HG03108 (cell line): ENCODE measurements around the gene GCKR.

Experiments
- ATAC-seq: cut with Tn5 transposase; IDR thresholded peaks from one replicate; pipeline ENCODE4 v1.9.1; 2021; ENCODE audit warnings: moderate library complexity; ENCODE audit not compliant: unreplicated experiment

Gene GCKR

GRCh38 chr2:27569398-27569797 lies 72.8 kb downstream of the GCKR start:
- no peak for ATAC-seq

- no peak for ATAC-seq
Measured at GRCh38 chr2:27571197-27571596, 74.6 kb downstream of the GCKR start.

DNA sequence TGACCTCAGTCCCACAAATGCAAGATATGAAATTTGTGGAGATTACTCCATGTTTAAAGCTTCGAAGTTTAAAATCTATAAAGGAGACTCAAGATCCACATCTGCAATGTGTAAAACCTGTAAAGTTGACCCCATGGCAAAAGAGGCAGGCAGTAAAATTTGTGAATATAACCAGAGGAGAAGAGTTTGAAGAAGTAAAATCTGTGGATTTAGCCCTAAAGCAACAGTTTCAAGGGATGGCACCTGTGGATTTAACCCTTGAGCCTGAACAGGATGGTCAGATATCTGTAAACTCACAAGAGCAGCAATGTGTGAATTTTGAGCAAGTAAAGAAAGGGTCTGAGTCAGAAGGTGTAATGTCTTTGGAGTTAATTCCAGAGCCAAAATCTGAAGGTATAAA lies 75.0 kb downstream of the GCKR start:
- no peak for ATAC-seq

DNA sequence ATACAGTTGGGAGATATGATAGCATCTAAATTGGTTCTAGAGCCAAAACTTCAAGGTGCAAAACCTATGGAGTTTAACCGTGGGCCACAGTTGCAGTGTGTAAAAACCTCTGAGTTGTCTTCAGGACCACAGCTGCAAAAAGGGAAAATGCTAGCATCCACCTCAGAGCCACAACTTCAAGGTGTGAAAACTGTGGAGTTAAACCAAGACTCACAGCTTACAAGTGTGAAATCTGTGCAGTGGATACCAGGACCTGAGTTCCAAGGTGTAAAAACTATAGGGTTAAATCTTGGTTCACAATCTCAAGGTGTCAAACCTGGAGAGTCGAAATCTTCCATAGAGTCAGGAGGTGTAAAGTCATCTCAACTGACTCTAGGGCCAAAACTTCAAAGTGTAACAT lies 75.8 kb downstream of the GCKR start:
- no peak for ATAC-seq

GRCh38 chr2:27572998-27573429 lies 76.4 kb downstream of the GCKR start:
- ATAC-seq, result no peak
